GM21786 (cell line): ENCODE measurements around the gene SUPT3H.

Experiments
- ATAC-seq: cut with Tn5 transposase; IDR thresholded peaks from one replicate; pipeline ENCODE4 v1.9.1; 2021; ENCODE audit not compliant: unreplicated experiment

SUPT3H gene

DNA sequence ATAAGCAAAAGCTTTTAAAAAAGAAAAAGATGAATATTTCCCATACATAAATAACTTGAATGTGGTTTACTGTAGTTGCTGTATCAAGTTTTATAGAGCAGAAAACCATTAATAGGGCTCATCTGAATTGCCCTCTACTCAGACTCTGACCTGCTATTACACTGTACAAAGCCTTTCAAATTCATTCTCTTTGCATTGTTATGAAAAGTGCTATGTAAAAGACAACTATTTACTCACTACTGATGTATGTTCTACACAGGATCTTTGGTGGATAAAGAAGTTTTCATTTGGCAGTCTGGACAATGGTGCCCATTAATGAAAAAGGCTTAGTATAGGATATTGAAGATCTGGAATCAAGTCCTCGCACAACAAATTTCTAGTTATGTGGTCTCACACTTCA, 248.7 kb downstream of the SUPT3H start:
- ATAC-seq: no peak

DNA sequence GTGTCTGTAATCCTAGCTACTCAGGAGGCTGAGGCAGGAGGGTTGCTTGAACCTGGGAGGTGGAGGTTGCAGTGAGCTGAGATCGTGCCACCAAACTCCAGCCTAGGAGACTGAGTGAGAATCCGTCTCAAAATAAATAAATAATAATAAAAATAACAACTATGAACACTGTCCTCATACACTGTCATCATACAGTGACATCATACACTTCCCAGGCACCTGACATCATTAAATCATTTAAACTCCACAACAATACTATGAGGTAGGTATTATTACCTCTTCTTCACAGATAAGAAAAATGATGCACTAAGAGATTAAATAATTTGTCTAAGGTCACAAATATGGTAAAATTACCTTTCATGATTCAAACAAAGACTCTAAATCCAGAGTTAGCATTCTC, 250.5 kb downstream of the SUPT3H start:
- no peak for ATAC-seq

DNA sequence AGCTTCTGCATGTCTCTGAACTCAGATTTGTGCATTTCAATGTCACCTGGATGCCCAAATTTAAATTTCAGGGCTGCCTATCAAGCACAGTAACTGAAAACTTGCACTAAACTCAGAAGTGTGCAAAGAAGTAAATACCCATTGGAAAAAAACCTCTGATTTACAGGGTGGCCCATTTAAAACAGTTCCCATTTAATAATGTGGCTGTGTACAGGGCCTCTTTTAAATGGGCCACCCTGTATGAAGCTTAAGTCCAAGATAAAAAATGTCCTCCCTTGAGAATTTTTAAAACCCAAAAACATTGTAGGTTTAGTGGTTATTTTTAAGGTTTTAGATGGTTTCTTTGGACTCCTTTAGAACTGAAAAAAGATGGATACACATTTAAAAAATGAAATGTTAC, 251.7 kb downstream of the SUPT3H start:
- ATAC-seq: no peak

DNA sequence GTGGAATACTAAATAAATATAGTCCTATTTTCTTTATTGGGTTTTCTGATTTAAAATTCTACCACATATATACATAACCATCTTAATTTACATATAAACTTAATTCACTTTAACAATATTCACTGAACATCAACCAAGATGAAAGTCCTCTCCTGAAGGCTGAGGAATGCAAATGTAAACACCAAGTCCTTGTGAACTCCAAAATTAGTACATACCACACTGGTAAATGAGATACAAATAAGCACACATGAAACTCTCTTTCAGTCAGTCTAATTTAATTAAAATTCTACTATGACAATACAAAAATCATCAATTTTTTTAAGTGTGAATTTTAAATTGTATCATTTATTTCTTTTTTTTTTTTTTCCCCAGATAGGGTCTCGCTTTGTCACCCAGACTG, 254.7 kb downstream of the SUPT3H start:
- ATAC-seq: no peak

DNA sequence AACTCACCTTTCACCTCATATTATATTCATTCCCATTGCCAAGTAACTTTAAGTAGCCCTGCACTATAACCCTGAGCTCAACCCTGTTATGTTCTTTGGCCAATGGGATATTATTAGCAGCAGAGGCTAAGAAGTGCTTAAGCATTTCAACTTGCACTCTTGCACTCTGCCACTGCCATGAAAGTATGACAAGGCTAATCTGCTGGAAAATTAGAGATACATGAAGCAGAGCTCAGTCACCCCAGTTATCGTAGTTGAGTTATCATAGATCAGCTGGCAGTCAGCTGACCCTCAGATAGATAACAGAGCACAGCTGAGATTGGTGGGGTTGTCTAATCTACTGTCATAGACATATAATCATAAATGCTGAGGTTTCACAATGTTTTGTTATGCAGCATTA, 259.0 kb downstream of the SUPT3H start:
- ATAC-seq: no peak

DNA sequence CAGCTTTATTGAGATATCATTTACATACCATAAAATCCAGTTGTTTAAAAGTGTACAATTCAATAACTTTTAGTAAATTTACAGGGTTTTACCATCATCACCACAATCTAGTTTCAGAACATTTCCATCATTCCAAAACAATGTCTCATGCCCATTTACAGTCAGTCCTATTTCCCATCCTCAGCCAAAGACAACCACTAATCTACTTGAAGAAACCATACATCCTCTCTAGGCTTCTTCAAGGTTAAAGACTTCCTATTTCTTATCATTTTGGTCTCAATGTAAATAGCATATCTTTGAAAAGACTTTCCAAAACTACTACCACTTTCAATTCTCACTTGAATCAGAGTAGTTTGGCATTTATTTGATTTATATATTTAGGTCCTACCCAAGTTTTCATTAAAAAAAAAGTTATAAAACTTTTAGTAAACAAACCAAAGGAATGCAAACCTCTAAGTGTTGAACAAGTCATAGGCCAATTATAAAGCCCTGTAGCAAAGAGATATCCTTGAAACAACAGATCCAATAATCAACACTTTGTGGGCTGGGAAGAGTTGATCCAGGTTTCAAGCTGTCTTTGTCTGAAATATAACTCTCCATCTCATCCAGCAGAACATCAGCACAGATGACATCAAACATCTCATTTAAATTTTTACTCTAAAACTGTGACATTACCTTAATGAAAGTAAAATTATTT, 260.9 kb downstream of the SUPT3H start:
- ATAC-seq: no peak

DNA sequence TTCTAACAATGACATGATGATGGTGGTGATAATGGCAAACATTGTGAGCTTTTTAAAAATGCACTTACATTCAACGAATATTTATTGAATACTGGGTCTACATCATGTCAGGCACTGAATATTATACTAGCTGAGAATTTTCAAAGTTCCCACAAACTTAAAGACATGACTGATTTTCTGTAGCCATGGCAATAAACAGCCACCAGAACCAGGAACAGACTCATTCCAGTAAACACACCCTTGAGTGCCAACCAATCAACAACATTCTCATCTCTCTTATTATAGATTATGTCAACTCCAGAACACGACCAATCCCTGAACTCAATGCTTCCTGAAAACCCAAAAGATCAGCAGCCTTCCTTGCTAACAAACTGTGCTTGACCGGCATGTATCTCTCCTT, 262.0 kb downstream of the SUPT3H start:
- no peak for ATAC-seq

DNA sequence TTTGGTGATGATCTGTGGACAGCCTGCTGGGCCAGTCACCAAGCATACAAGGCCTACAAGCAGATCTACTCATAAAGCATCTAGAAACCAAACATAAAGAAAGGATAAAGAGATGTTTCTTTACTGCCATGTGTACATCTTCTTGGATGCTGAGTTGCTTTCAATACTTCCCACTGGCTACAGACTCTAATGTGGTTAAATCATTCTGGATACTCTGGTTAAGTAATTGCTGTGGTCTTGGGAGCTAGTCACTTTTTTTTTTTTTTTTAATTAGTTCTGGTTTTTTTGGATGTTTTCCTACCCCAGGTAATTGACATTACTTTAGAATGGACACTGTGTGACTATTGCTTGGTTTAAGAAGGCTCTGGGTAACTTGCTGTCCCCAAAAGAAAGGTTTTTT, 265.0 kb downstream of the SUPT3H start:
- ATAC-seq: no peak

DNA sequence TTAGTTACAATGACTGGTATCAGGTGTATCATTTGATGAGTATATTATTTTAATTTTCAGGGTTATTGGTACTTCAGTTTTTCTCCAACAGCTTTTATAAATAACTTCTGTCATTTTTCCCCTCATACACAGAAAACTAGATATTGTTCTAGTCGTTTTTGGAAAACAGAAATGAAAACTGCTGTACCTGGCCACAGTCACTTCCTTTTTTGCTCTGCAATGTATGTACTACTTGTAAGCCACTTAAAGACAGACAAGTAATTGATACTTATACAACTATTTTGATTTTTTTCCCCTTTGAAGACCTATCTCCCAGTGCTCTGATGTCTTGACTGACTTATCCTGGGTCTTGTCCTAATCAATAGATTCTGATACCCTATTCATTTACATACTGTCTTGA, 268.2 kb downstream of the SUPT3H start:
- ATAC-seq: no peak

DNA sequence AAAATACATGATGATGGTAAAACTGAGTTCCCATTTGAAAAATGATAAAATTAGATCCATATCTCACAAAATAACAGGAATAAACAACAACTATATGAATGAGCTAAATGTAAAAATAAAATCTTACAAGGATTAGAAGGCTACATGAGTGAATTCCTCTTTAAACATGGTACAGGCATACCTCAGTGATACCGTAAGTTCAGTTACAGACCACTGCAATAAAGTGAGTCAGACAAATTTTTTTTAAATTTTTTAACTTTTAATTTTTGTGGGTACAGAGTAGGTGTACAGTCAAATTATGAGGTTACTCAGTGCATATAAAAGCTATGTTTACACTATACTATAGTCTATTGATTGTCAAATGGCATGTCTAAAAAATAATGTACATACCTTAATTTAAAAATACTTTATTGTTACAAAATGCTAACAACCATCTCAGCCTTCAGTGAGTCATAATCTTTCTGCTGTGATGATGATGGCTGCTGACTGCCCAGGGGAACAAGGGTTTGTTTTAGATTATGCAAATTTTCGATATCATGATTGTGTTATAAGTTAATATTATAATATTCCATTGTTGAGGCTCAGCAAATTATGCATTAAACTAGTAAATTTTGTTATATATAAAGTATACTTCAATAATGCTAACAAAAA, 272.4 kb downstream of the SUPT3H start:
- ATAC-seq: no peak

DNA sequence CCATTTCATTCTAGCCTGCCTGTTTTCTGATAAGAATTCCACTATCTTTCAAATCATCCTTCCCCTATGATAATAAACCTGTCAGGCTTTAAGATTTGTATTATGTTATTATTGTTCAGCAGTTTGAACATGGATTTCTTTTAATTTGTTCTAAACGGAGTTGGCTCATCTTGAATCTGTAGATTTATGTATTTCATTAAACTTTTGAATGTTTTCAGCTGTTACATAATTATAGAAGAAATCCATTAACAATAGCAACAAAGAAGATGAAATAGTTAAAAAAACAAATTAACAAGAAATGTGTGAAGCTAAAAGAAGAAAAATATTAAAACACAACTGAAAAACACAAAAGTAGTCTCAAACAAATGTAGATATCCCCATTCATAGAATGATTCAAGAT, 273.3 kb downstream of the SUPT3H start:
- no peak for ATAC-seq

DNA sequence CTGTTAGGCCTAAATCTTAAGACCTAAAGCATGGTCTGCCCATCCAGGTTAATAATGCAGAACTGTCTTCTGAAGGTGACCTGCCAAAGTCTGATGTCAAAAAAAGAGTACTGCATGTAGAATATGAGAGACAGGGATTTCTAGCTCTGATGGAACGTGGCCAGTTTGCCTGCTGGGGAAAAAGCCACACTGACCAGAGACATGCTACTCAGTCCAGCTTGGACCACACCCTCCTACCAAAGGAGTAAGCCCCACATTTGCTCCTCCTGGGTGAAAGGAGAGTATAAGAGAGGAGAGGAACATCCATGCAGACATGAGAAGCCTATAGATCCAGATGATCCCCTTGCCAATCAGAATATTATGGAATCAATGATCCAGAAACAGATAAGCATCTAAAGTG, 279.5 kb downstream of the SUPT3H start:
- no peak for ATAC-seq

DNA sequence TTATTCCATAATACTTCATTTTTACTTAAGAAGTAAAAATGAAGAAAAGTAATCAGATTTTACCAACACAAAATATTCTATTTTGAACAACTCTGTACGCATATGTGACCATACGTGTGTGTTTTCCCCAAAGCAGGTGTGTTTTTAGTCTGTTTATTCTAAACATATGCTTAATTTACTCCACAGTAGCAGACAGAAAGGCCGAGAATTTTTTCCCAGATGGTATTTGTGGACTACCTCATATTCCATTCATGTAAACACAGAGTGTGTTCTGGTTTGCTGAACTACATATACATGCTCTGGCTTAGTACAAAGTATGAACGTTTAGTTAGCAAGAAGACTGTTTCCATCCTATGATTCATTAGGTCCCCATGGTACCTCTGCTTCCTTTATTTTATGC, 282.9 kb downstream of the SUPT3H start:
- no peak for ATAC-seq

DNA sequence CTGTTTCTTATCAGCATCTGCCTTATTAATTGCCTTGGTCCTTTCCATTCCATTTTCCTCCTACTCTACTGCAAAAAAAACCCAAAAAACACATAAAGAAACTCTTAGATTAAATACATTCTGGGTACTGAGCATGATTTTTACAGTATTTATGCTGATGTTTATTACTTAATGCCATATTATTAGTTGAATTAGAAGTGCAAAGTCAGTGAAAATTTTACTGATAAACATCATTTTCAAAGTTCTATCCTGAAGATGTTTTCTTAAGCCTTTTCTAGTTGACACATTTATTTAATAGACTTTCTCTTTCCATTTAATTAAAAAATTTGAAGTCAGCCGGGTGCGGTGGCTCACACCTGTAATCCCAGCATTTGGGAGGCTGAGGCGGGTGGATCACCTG, 285.6 kb downstream of the SUPT3H start:
- ATAC-seq: no peak

DNA sequence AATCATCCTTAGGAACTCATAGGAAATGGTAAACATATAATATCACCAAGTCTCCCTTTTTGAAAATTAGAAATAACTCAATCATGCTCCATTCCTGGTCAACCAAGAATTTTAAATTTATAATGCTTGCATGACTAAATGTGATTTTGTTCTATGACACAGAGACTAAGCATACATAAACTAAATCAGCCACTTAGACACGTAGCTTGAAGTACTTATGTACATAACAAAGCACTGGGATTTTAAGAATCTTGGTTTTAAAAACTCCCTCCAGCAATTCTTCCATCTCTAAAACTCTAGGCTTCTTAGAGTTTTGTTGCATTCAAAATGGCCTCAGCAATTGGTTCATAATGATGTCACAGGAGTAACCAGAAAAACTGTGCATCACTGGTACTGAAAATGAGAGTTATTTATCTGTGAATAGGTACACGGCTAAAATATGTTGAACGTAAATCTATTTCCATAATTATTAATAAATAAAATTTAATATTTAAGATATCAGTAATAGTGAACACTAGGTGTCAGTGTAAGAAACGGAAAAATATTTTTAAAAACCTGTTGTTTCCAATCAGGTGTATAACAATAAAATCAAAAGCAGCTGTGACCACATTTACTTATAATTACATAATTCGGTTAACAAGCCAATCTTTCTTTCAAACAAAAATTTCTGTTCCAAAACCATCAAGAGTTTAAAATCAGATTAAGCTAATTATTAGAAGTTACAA, 291.2 kb downstream of the SUPT3H start:
- no peak for ATAC-seq

DNA sequence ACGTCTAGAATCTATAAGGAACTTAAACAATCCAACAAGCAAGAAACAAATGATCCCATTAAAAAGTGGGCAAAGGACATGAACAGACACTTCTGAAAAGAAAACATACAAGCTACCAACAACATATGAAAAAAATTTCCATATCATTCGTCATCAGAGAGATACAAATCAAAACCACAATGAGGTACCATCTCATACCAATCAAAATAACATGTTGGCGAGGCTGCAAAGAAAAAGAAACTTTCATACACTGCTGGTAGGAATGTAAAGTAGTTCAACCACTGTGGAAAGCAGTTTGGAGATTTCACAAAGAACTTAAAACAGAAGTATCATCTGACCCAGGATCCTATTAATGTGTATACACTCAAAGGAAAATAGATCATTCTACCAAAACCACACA, 293.5 kb downstream of the SUPT3H start:
- ATAC-seq: no peak

DNA sequence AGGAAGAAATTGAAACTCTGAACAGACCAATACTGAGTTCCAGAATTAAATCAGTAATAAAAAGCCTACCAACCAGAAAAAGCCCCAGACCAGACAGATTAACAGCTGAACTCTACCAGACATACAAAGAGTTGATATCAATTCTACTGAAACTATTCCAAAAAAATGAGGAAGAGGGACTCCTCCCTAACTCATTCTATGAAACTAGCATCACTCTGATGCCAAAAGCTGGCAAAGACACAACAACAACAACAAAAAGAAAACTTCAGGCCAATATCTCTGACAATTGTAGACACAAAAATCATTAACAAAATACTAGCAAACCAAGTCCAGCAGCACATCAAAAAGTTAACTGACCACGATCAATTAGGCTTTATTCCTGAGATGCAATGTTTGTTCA, 295.6 kb downstream of the SUPT3H start:
- ATAC-seq: no peak

DNA sequence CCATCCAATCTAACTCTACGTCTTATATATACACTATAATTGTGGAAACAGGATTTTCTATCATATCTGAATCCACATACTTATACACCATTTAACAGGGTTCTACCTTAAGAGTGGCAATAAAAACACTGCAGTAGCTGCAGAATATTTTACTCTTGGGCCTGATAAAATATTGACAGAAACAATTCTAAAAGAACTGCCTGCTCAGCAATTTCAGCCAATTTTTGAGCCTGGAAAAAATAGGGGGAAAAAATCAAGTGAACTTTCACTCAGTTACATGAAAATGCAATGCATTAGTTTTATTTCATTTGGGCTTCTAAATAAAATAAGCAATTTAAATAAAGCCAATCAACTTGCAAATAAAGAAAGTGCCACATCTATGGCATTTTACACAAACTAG, 296.1 kb downstream of the SUPT3H start:
- ATAC-seq: no peak

DNA sequence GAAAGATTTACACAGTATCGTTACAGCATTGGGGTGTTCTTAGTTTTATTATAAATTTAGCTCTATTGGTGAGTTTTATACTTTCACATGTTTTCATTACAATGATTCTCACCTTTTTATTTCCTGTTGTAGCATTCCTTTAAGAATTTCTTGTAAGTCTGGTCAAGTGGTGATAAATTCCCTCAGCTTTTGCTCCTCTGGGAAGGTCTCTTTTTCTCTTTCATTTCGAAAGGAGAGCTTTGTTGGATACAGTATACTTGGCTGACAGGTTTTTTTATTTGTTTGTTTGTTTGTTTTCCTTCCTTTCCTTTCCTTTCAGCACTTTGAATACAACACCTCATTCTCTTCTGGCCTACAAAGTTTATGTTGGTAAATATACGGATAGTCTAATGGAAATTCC, 299.3 kb downstream of the SUPT3H start:
- ATAC-seq: no peak

DNA sequence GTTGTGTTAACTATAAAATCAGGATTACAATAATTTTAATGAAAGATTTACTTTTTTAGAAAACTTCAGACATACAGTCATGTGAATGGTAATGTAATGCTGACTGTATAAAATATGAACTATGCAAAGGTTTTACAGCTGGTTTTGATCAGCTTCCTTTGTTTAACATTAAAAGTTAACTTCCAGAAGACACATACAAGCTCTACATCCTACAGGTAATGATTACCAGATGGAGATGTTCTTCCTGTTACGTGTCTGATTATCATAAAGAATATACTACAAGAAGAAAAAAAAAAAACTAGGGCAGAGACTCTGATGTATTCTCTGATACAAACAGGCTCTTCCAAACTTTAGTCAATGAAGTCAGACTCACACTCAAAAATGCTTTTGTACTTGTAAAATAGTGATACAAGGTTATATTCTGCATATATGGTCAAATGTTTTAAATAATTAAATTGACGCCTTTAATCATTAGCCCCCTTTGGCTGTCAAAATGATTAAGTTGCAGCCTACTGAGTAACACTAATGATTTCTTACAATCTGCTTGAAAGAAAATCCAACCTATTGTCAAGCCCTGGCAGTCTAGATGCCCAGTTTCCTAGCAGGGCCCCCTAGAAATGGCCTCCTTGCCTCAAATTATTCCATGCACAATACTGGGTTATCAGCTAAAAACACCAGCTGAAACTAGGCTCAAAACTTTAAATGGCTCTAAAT, 301.4 kb downstream of the SUPT3H start:
- ATAC-seq: no peak

DNA sequence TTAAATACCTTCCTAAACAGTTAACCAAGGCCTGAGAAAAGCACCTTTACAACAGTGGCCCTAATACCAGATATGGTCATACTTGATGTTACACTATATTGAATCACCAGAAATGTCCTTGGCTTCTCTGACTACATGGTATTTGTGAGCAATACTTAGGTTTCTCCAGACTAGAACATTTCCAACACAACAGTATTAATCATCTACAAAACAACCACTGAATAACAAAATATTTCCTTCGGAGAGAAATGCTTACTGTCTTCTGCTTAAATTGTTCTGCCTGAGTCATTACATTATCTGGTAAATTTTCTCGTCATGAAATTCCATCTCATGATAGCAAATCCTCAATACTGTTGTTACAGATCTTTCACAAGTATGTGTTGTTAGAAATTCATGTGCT, 302.5 kb downstream of the SUPT3H start:
- ATAC-seq: no peak

DNA sequence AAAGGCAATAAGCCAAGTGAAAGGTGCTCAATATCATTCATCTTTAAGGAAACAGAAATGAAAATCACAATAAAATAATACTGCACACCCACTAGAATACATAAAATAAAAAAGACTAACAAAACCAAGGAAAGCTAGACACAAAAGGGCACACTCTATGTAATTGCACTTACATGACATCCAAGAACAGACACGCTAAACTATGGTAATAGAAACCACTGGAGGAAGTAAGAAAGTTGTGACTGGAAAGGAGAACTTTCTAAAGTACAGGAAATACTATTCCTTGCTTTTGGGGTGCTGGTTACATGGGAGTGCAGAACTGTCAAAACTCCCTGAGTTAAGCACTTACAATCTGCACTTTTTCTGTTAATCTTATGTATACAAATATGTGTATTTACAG, 303.3 kb downstream of the SUPT3H start:
- no peak for ATAC-seq
